Activated CD4-positive, CD25-positive, alpha-beta regulatory T cell treated with anti-CD3 and anti-CD28 coated beads, Interleukin-2, amount 50 U/mL, for 72 hours (primary cell): ENCODE results near the gene SOHLH2.

ENCODE experiments used
- DNase-seq: peaks from one replicate; pipeline ENCODE4 v3.0.0; 2021

SOHLH2 gene, protein sequence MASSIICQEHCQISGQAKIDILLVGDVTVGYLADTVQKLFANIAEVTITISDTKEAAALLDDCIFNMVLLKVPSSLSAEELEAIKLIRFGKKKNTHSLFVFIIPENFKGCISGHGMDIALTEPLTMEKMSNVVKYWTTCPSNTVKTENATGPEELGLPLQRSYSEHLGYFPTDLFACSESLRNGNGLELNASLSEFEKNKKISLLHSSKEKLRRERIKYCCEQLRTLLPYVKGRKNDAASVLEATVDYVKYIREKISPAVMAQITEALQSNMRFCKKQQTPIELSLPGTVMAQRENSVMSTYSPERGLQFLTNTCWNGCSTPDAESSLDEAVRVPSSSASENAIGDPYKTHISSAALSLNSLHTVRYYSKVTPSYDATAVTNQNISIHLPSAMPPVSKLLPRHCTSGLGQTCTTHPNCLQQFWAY

DNA sequence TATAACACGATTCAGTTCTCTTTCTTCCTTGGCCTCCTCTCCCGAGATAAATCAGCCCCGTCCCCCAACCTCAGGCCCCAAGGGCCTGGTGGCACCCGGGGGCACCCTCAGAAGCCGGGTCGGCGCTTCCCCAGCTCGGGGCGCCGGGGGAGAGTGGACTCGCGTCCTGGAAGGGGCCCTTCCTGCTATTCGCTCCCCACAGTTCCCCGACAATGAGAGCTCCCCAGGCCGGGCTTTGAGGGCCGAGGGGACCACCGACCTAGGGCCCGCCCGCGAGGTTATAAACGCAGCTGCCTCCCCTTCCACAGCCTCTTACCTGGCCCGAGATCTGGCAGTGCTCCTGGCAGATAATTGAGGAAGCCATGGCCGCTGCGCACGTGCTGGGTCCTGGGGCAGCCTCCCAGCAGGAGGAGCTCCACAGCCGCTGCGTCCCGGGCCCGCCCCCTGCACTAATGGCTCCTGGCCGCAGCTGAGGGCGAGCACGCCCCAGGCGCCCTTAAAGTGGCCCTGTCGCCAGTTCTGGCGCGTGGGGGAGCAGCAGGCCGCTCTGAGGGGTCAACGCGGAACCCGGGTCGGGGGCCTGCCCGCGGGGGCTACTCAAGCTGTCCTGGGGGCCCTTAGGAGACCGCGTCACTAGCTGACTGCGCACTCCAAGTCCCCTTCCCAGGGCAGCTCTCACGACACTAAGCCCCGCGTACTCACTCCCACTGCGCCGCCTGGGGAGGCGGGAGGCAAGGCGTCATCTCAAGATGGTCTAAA, at the start of gene SOHLH2:
TSS of gene SOHLH2 (minus strand) at position 394 of the 759 bp plus-strand sequence. CDS start at position 364, 30 bp downstream.
- no peak for DNase-seq

DNA sequence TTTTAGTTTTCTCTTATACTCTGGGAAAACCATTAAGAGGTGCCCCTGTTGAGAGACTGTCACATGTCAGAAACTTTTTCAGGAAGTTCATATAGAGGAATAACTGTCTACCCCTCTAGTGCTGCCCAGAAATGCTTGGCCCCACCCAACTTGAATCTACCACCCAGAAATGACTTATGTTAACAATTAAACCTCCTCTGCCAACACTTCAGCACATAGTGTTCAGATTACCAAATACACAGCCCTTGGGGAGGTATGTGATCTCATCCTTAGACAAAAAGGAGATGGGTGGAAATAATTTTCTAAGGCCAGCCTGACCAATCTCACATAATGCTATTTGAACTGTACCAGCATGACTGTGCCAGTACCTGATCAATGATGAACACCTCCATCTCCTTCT, 47.6 kb upstream of the SOHLH2 start:
- no peak for DNase-seq

- no peak for DNase-seq
Measured at GRCh38 chr13:36261011-36261410, 46.7 kb upstream of the SOHLH2 start.

- DNase-seq = no peak
Measured at GRCh38 chr13:36259361-36260137, 45.2 kb upstream of the SOHLH2 start.

DNA sequence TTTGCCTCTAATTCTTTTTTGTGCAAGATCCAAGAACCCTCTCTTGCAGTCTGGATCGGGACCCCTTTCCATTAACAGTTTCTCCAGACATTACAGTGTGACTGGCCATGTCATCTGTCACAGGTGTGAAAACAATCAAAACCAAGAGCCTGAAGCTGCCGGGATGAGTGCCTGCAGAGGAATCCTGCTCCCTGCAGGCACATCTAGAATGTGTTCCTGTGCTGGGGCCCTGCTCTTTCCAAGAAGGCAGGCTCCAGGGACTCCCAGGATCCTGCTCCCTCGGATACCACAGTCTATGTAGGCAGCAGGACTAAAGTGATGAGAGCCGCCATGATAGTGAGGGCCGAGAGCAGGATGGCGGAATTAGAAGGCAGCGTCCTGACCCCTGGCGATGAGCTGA, 44.5 kb upstream of the SOHLH2 start:
- DNase-seq = no peak

GRCh38 chr13:36251526-36251925, 37.2 kb upstream of the SOHLH2 start:
- no peak for DNase-seq

DNA sequence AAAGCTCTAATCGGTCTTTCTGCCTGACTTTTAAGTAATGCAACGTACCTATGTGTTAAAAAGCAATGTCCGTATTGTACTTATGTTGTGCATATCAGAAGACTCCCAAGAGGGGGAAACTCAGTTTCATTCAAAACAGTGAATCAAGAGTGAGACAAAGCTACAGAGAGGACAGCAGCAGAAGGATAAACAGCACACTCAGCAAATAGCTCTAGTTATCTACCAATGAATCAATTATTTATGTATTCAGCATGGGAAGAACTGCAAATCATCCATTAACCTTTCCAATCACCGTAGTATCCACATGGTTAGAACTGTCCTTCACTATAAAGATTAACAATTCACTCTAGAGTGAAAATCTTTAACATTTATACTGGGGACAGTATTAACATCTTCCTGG, 36.7 kb upstream of the SOHLH2 start:
- DNase-seq = no peak

- DNase-seq = no peak
Measured at GRCh38 chr13:36248700-36249099, 34.3 kb upstream of the SOHLH2 start.

GRCh38 chr13:36244990-36245389, 30.6 kb upstream of the SOHLH2 start:
- no peak for DNase-seq

GRCh38 chr13:36244073-36244472, 29.7 kb upstream of the SOHLH2 start:
- no peak for DNase-seq

GRCh38 chr13:36242761-36243160, 28.4 kb upstream of the SOHLH2 start:
- no peak for DNase-seq

DNA sequence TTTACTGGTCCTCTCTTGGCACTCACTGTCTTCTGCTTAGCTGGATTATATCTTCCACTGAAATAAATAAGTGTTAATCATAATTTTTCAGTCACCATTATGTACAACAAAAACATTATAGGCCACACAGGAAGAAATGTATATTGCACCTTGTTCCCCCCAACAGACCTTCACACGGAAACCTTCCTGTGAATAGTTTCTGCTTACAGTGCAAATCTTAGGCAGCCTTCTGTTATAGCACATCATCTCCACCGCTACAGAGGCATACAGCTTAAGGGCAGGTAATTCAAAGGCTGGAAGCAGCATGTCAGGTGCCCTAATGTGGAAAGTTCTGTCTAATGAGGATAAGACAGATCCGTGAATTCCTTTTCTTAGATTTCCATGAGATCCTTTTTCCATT, 16.9 kb upstream of the SOHLH2 start:
- no peak for DNase-seq

- DNase-seq = no peak
Measured at GRCh38 chr13:36224730-36225129, 10.4 kb upstream of the SOHLH2 start.

DNA sequence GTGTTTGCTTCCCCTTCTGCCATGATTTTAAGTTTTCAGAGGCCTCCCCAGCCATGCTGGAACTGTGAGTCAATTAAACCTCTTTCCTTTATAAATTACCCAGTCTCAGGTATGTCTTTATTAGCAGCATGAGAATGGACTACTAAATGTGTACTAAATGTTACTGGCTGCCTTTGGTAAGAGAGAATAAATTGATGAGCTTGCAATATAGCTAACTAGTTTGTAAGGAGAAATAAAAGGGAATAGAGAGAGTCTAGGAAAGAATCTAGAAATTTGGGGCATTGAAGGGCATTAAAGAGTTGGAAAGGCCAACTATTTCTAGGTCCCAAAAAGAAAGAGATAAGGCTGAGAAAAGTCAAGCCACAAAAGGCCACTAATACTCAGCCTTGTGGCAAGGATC, 5.5 kb upstream of the SOHLH2 start:
- no peak for DNase-seq

- DNase-seq = no peak
Measured at GRCh38 chr13:36217456-36217855, 3.1 kb upstream of the SOHLH2 start.

GRCh38 chr13:36212789-36213188, 1.6 kb downstream of the SOHLH2 start:
- DNase-seq = no peak

GRCh38 chr13:36211567-36211966, 2.8 kb downstream of the SOHLH2 start:
- DNase-seq = no peak

DNA sequence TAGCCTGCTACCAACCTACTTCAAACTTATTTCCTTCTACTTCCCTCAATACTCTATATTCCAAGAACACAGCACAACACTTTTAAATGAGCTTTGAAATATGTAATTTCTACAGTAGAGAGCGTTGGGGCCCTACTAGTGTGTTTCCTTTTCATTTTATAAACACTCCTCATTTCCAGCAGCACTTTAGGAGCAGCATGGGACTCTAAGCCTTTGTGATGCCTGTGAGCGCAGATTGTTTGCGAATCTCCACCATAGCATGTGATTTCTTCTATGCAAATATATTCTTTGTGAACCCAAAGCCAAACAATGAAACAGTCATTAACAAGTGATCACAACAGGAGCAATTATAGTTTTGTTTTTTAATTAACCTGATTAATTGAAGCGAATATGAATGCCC, 3.6 kb downstream of the SOHLH2 start:
- no peak for DNase-seq

GRCh38 chr13:36207672-36208071, 6.7 kb downstream of the SOHLH2 start:
- DNase-seq = no peak

DNA sequence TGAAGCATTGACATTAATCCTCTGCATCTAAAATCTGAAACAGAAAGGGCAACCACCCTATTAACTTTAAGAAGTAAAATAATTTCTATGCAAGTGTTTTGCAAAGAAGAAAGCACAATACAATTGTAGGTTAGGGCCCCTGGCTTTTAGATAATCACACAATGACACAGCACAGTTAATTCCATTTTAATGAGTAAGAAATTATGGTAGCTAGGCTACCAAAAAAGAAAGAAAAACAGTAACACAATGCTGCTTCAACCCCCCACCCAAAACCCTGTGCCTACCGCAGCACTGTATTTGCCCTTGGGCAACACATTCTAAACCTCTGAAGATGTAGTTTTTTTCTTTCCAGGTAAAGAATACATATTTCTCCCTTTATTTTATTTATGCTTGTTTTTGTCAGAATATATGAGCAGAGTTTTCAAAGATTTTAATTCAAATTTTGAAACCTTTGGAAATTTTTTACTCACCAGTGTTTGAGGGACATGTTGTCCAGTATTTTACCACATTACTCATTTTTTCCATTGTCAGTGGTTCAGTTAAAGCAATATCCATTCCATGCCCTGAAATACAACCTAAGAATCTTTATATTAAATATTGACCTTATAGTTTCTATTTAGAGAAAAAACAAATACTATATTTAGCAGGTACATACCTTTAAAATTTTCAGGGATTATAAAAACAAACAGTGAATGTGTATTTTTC, 21.1 kb downstream of the SOHLH2 start:
- no peak for DNase-seq

DNA sequence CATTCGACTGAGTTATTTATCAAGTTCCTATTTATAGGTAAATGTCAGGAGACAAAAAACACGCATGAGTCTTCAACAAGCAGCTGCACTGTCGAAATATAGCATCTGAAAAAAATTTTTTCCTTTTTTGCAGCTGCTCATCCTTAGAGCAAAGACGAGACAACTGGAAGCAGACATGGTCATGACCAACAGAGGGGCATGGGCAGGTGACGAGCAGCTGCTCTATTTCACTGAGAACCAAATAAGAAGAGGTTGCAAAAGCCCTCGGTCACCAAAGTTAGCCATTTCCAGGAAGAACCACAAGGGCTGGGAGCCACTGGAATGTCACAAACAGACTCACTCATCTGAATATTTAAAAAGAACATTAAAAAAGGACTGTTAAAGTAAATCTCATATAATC, 22.2 kb downstream of the SOHLH2 start:
- DNase-seq = no peak

- DNase-seq = no peak
Measured at GRCh38 chr13:36190771-36191170, 23.6 kb downstream of the SOHLH2 start.

- DNase-seq = no peak
Measured at GRCh38 chr13:36188441-36188840, 25.9 kb downstream of the SOHLH2 start.
